IMR-90 (cell line): ENCODE measurements around the gene ACP1. TPM values are rescaled to one million over a fixed set of nuclear protein-coding genes. Genes with fewer than 3 reads are reported as not detected.

Experiments
- ATAC-seq: fragments of 200-7000 bp; cut with Tn5 transposase; 2 replicates; pipeline ENCODE4 v1.9.1; 2020; ENCODE audit warnings: low read depth, mild to moderate bottlenecking, moderate library complexity
- BruUV-seq: library from RNA; stranded (reverse); fragments of 400-500 nt; replicated peaks from 2 replicates; lab custom pipeline; 2021; lab: Mats Ljungman, UMichigan
- CTCF ChIA-PET: fragments of 300-600 bp; formaldehyde crosslinking; extraction: SDS; loops from one replicate; lab custom pipeline; 2021; ENCODE audit warnings: antibody characterized with exemption; lab: Yijun Ruan, JAX
- POLR2A ChIA-PET: fragments of 300-600 bp; sonication (Branson Sonifier 250); formaldehyde crosslinking; loops from one replicate; lab custom pipeline; 2022; ENCODE audit warnings: antibody characterized with exemption; ENCODE audit not compliant: unreplicated experiment; lab: Charles Lee
- DNase-seq: peaks from one replicate; pipeline ENCODE4 v3.0.0; 2013
- H2AFZ ChIP-seq: replicated peaks from 2 replicates; pipeline ENCODE3; 2013; ENCODE audit warnings: low read length, mild to moderate bottlenecking; ENCODE audit not compliant: poor library complexity
- H2AK5ac ChIP-seq: 2 replicates; pipeline ENCODE4 v1.6.1; 2013; ENCODE audit warnings: low read depth, low read length, inconsistent platforms
- H2AK9ac ChIP-seq: replicated peaks from 2 replicates; pipeline ENCODE3; 2013; ENCODE audit warnings: mild to moderate bottlenecking, low read depth, low read length, moderate library complexity; ENCODE audit not compliant: poor library complexity
- H2BK120ac ChIP-seq: 2 replicates; pipeline ENCODE4 v1.6.1; 2013; ENCODE audit warnings: low read depth, low read length, inconsistent platforms
- H2BK15ac ChIP-seq: 3 replicates; pipeline ENCODE4 v1.6.1; 2013; ENCODE audit warnings: low read depth, low read length, inconsistent platforms
- H2BK20ac ChIP-seq: 2 replicates; pipeline ENCODE4 v1.6.1; 2013; ENCODE audit warnings: low read depth, mild to moderate bottlenecking, inconsistent platforms, low read length, moderate library complexity
- H2BK5ac ChIP-seq: 2 replicates; pipeline ENCODE4 v1.6.1; 2013; ENCODE audit warnings: mild to moderate bottlenecking, low read depth, low read length, inconsistent platforms; ENCODE audit not compliant: poor library complexity, severe bottlenecking
- H3K14ac ChIP-seq: replicated peaks from 2 replicates; pipeline ENCODE4 v1.6.1; 2013; ENCODE audit warnings: low read depth, low read length, inconsistent platforms
- H3K18ac ChIP-seq: 2 replicates; pipeline ENCODE4 v1.6.1; 2013; ENCODE audit warnings: low read depth, low read length, control low read depth
- H3K23ac ChIP-seq: 2 replicates; pipeline ENCODE4 v1.6.1; 2013; ENCODE audit warnings: low read depth, low read length, inconsistent platforms
- H3K27ac ChIP-seq: 2 replicates; pipeline ENCODE4 v1.5.1; 2013; ENCODE audit warnings: mild to moderate bottlenecking, control low read depth, low read length; ENCODE audit not compliant: insufficient read depth
- H3K27me3 ChIP-seq: 2 replicates; pipeline ENCODE4 v1.6.1; 2013; ENCODE audit warnings: low read length; ENCODE audit not compliant: control insufficient read depth, insufficient read depth
- H3K36me3 ChIP-seq: 2 replicates; pipeline ENCODE4 v1.6.1; 2013; ENCODE audit warnings: low read length, mixed read lengths; ENCODE audit not compliant: control insufficient read depth, insufficient read depth
- H3K4ac ChIP-seq: 2 replicates; pipeline ENCODE4 v1.6.1; 2013; ENCODE audit warnings: low read depth, low read length, inconsistent platforms
- H3K4me1 ChIP-seq: 2 replicates; pipeline ENCODE4 v1.6.1; 2013; ENCODE audit warnings: low read length, mixed read lengths; ENCODE audit not compliant: control insufficient read depth, insufficient read depth
- H3K4me2 ChIP-seq: 2 replicates; pipeline ENCODE4 v1.6.1; 2013; ENCODE audit warnings: low read depth, mild to moderate bottlenecking, control low read depth, low read length, moderate library complexity
- H3K4me3 ChIP-seq: 2 replicates; pipeline ENCODE4 v1.5.1; 2013; ENCODE audit warnings: low read depth, mild to moderate bottlenecking, control low read depth, low read length, moderate library complexity; ENCODE audit not compliant: insufficient read depth
- H3K56ac ChIP-seq: 2 replicates; pipeline ENCODE4 v1.6.1; 2013; ENCODE audit warnings: low read length, inconsistent platforms; ENCODE audit not compliant: insufficient read depth; ENCODE audit errors: extremely low read depth
- H3K79me1 ChIP-seq, 2 experiments: 2 replicates each; pipeline ENCODE4 v1.6.1; 2013; ENCODE audit warnings: low read length in 2 of 2, inconsistent platforms in 1 of 2, low read depth in 1 of 2
- H3K9ac ChIP-seq: 2 replicates; pipeline ENCODE4 v1.6.1; 2013; ENCODE audit warnings: low read depth, low read length, control low read depth
- H3K9me1 ChIP-seq: 2 replicates; pipeline ENCODE4 v1.6.1; 2013; ENCODE audit warnings: low read length, inconsistent platforms; ENCODE audit not compliant: insufficient read depth
- H3K9me3 ChIP-seq: 2 replicates; pipeline ENCODE4 v1.6.1; 2013; ENCODE audit warnings: low read length; ENCODE audit not compliant: control insufficient read depth, insufficient read depth
- H4K20me1 ChIP-seq: 2 replicates; pipeline ENCODE4 v1.6.1; 2013; ENCODE audit warnings: low read length, inconsistent platforms; ENCODE audit not compliant: insufficient read depth
- H4K5ac ChIP-seq: 2 replicates; pipeline ENCODE4 v1.6.1; 2013; ENCODE audit warnings: mild to moderate bottlenecking, low read depth, low read length, control low read depth
- H4K8ac ChIP-seq, 2 experiments: 2 replicates each; pipeline ENCODE4 v1.6.1; 2013; ENCODE audit warnings: low read depth in 2 of 2, low read length in 2 of 2, control low read depth in 1 of 2, inconsistent platforms in 1 of 2
- H4K91ac ChIP-seq: 2 replicates; pipeline ENCODE4 v1.6.1; 2013; ENCODE audit warnings: low read depth, low read length, inconsistent platforms; ENCODE audit not compliant: insufficient read depth
- CEBPB ChIP-seq: IDR thresholded peaks from 2 replicates; pipeline ENCODE4 v1.6.1; 2012; ENCODE audit warnings: low read depth, low read length, improper control_type of control experiment
- ELK1 ChIP-seq: fragments of 150-350 bp; IDR thresholded peaks from 2 replicates; pipeline ENCODE4 v1.6.1; 2016; ENCODE audit warnings: low read depth, mild to moderate bottlenecking, low read length, moderate library complexity, borderline replicate concordance
- FOS ChIP-seq: fragments of 150-350 bp; IDR thresholded peaks from 2 replicates; pipeline ENCODE4 v1.6.1; 2016; ENCODE audit warnings: low read depth, low read length
- MAFK ChIP-seq: IDR thresholded peaks from 2 replicates; pipeline ENCODE4 v1.6.1; 2012; ENCODE audit warnings: low read depth, low read length, improper control_type of control experiment
- MAZ ChIP-seq: IDR thresholded peaks from 2 replicates; pipeline ENCODE4 v1.6.1; 2012; ENCODE audit warnings: low read depth, mild to moderate bottlenecking, low read length, improper control_type of control experiment, moderate library complexity, borderline replicate concordance
- MXI1 ChIP-seq: IDR thresholded peaks from 2 replicates; pipeline ENCODE4 v1.6.1; 2012; ENCODE audit warnings: low read depth, mild to moderate bottlenecking, low read length, moderate library complexity, borderline replicate concordance
- NFE2L2 ChIP-seq: fragments of 150-350 bp; IDR thresholded peaks from 2 replicates; pipeline ENCODE4 v1.6.1; 2016; ENCODE audit warnings: low read depth, mild to moderate bottlenecking, low read length
- USF2 ChIP-seq: fragments of 150-350 bp; IDR thresholded peaks from 2 replicates; pipeline ENCODE4 v1.6.1; 2017; ENCODE audit warnings: mild to moderate bottlenecking, antibody characterized with exemption, low read length, low read depth
- WGBS, 2 experiments: methylation state at CpG; one replicate each; pipeline versions ENCODE4 v1.1.5 to v1.1.7; 2013; ENCODE audit warnings: missing lambda C conversion rate in 2 of 2; ENCODE audit not compliant: insufficient read length in 1 of 2; ENCODE audit errors: extremely low coverage in 2 of 2; 5-methylcytosine and 5-hydroxymethylcytosine counted together
- dilution Hi-C: fragments of 300-500 bp; cut with HindIII; formaldehyde crosslinking; loops from one replicate; pipeline ENCODE4 v1.14.3; 2018; ENCODE audit warnings: low sequenced_read_pairs; ENCODE audit not compliant: unreplicated experiment
- in situ Hi-C: fragments of 300-500 bp; cut with MboI; formaldehyde crosslinking; loops from 3 replicates; pipeline ENCODE4 v1.14.3; 2019; ENCODE audit warnings: low sequenced_read_pairs, inconsistent platforms, mixed read lengths
- intact Hi-C: fragments of 100-400 bp; cut with micrococcal nuclease; formaldehyde crosslinking; loops from 2 replicates; pipeline ENCODE4 v1.10.0; 2022
- polyA plus RNA-seq, 3 experiments: library from polyadenylated mRNA; depleted of rRNA; stranded (reverse); fragments of >200 nt; gene quantifications; 2 replicates each; pipeline ENCODE4 v1.2.3, GENCODE V29; 2012; ENCODE audit warnings: low replicate concordance in 1 of 3
- total RNA-seq: library from RNA; depleted of rRNA; stranded (reverse); fragments of >200 nt; gene quantifications from 2 replicates; pipeline ENCODE4 v1.2.3, GENCODE V29; 2012
- TF ChIP-seq, protein P1 (sequence below): conservative IDR thresholded peaks from 2 replicates; pipeline ENCODE4 v1.5.1; 2012; ENCODE audit warnings: mild to moderate bottlenecking, low read depth, low read length, improper control_type of control experiment

The ACP1 gene
- total and polyA plus RNA-seq, 2 of the 4 experiments (the other 2 are of a cell fraction), result 85.7 to 104 TPM

GRCh38 chr2:234421-234820 is 30.3 kb upstream of the ACP1 start:
- Histone ChIP-seq H2BK20ac (no peak overlapping the region), H2AFZ (no peak overlapping the region), H3K4me1 (no peaks in the 10 kb centered on the region), H3K27ac (no peak overlapping the region), H2BK15ac (no peak overlapping the region), H4K20me1 (no peaks in the 10 kb centered on the region), H3K4me2 (no peak overlapping the region), H3K36me3 (peaks cover 3% of the 10 kb centered on the region; the same call in 1 of the 2 replicates), H3K23ac (no peak overlapping the region), H3K4me3 (no peak overlapping the region), H2AK9ac (no peak overlapping the region), H3K18ac (no peak overlapping the region), H4K8ac (no peak overlapping the region), H4K91ac (no peak overlapping the region), H3K9me1 (peaks cover 4% of the 10 kb centered on the region), H2BK5ac (no peak overlapping the region), H2BK120ac (no peak overlapping the region), H3K14ac (no peak overlapping the region), H3K9ac (no peak overlapping the region), H3K56ac (no peak overlapping the region), H4K5ac (no peak overlapping the region), H2AK5ac (no peak overlapping the region), H3K4ac (no peak overlapping the region), H3K27me3 (no peaks in the 10 kb centered on the region), H3K79me1 (no peaks in the 10 kb centered on the region), H3K9me3 (no peaks in the 10 kb centered on the region)
- BruUV-seq, result no TSS peak
- DNase-seq (no peak), ATAC-seq (no peak)
- WGBS, 2 experiments, result 100% methylated on average over 1 of the region's 4 CpGs; no CpG with 5 or more reads in 1 of the 2 experiments
- dilution Hi-C loops (no loop called here), intact Hi-C loops (no loop called here), in situ Hi-C loops (no loop called here)
- CTCF ChIA-PET, result no interaction called here
- POLR2A ChIA-PET, result no interaction called here
- no peak for TF ChIP-seq ELK1
- TF ChIP-seq MAFK, result no peak
- no peak for TF ChIP-seq NFE2L2
- no peak for TF ChIP-seq CEBPB
- no peak for TF ChIP-seq MAZ
- no peak for TF ChIP-seq MXI1
- TF ChIP-seq, protein P1, sequence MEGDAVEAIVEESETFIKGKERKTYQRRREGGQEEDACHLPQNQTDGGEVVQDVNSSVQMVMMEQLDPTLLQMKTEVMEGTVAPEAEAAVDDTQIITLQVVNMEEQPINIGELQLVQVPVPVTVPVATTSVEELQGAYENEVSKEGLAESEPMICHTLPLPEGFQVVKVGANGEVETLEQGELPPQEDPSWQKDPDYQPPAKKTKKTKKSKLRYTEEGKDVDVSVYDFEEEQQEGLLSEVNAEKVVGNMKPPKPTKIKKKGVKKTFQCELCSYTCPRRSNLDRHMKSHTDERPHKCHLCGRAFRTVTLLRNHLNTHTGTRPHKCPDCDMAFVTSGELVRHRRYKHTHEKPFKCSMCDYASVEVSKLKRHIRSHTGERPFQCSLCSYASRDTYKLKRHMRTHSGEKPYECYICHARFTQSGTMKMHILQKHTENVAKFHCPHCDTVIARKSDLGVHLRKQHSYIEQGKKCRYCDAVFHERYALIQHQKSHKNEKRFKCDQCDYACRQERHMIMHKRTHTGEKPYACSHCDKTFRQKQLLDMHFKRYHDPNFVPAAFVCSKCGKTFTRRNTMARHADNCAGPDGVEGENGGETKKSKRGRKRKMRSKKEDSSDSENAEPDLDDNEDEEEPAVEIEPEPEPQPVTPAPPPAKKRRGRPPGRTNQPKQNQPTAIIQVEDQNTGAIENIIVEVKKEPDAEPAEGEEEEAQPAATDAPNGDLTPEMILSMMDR, result no peak
- no peak for TF ChIP-seq USF2
- no peak for TF ChIP-seq FOS
